Mesendoderm (in vitro differentiated cells): Measurements from ENCODE around the gene NDUFC2.
"Not testable (repeated sequence)": the region's sequence is repeated elsewhere in the genome, so short reads cannot be mapped to it uniquely, and the experiment has no call there.

ENCODE experiments used
- DNase-seq: peaks from one replicate; pipeline ENCODE4 v3.0.0; 2013
- H2AK5ac ChIP-seq: 2 replicates; pipeline ENCODE4 v1.6.1; 2013; ENCODE audit warnings: low read length, inconsistent platforms
- H2BK120ac ChIP-seq: 2 replicates; pipeline ENCODE4 v1.6.1; 2013; ENCODE audit warnings: low read depth, mild to moderate bottlenecking, low read length, moderate library complexity, mixed read lengths
- H2BK15ac ChIP-seq: replicated peaks from 2 replicates; pipeline ENCODE4 v1.6.1; 2013; ENCODE audit warnings: low read depth, mild to moderate bottlenecking, moderate library complexity
- H2BK5ac ChIP-seq: 2 replicates; pipeline ENCODE4 v1.6.1; 2013; ENCODE audit warnings: low read length, inconsistent platforms
- H3K18ac ChIP-seq: 2 replicates; pipeline ENCODE4 v1.6.1; 2013; ENCODE audit warnings: mild to moderate bottlenecking, low read length, mixed read lengths
- H3K23ac ChIP-seq: one replicate; pipeline ENCODE4 v1.6.1; 2013; ENCODE audit warnings: low read length
- H3K27ac ChIP-seq: 2 replicates; pipeline ENCODE4 v1.5.1; 2013; ENCODE audit warnings: low read depth, mild to moderate bottlenecking, inconsistent platforms, low read length, moderate library complexity
- H3K27me3 ChIP-seq: 2 replicates; pipeline ENCODE4 v1.6.1; 2013; ENCODE audit warnings: low read length, control low read depth, mild to moderate bottlenecking, inconsistent platforms; ENCODE audit not compliant: insufficient read depth, poor library complexity
- H3K36me3 ChIP-seq: 2 replicates; pipeline ENCODE4 v1.6.1; 2013; ENCODE audit warnings: low read length, inconsistent platforms; ENCODE audit not compliant: control insufficient read depth, insufficient read depth
- H3K4ac ChIP-seq: one replicate; pipeline ENCODE4 v1.6.1; 2013; ENCODE audit warnings: low read depth, mild to moderate bottlenecking, low read length, moderate library complexity
- H3K4me1 ChIP-seq: 2 replicates; pipeline ENCODE4 v1.6.1; 2013; ENCODE audit warnings: low read depth, low read length, inconsistent platforms; ENCODE audit not compliant: control insufficient read depth
- H3K4me2 ChIP-seq: 2 replicates; pipeline ENCODE4 v1.6.1; 2013; ENCODE audit warnings: low read length
- H3K4me3 ChIP-seq: 2 replicates; pipeline ENCODE4 v1.5.1; 2013; ENCODE audit warnings: mild to moderate bottlenecking, low read length
- H3K56ac ChIP-seq: one replicate; pipeline ENCODE4 v1.6.1; 2013; ENCODE audit warnings: low read length
- H3K79me1 ChIP-seq: 2 replicates; pipeline ENCODE4 v1.6.1; 2013; ENCODE audit warnings: low read length, inconsistent platforms
- H3K79me2 ChIP-seq: 2 replicates; pipeline ENCODE4 v1.6.1; 2013; ENCODE audit warnings: mild to moderate bottlenecking, low read length; ENCODE audit not compliant: control insufficient read depth, insufficient read depth
- H3K9ac ChIP-seq: 2 replicates; pipeline ENCODE4 v1.6.1; 2013; ENCODE audit warnings: low read length, inconsistent platforms
- H4K5ac ChIP-seq: one replicate; pipeline ENCODE4 v1.6.1; 2013; ENCODE audit warnings: low read length
- H4K8ac ChIP-seq: one replicate; pipeline ENCODE4 v1.6.1; 2013; ENCODE audit warnings: low read depth, mild to moderate bottlenecking, control low read depth, low read length, moderate library complexity
- WGBS: extraction: QIAGEN DNeasy Blood & Tissue Kit; methylation state at CpG from one replicate; pipeline ENCODE4 v1.1.7; 2013; ENCODE audit warnings: low lambda C conversion rate, missing lambda C conversion rate; ENCODE audit not compliant: insufficient coverage; ENCODE audit errors: extremely low coverage; 5-methylcytosine and 5-hydroxymethylcytosine counted together

The NDUFC2 gene

GRCh38 chr11:78097666-78098385, 18.2 kb upstream of the NDUFC2 start:
- Histone ChIP-seq H3K4me3 (no peak overlapping the region), H3K23ac (no peak overlapping the region), H2BK120ac (no peak overlapping the region), H3K56ac (no peak overlapping the region), H3K79me1 (no peaks in the 10 kb centered on the region), H3K27ac (no peak overlapping the region), H2BK5ac (no peak overlapping the region), H4K8ac (no peak overlapping the region), H3K18ac (no peak overlapping the region), H2AK5ac (no peak overlapping the region), H2BK15ac (no peak overlapping the region), H4K5ac (no peak overlapping the region), H3K4me1 (no peaks in the 10 kb centered on the region), H3K79me2 (no peaks in the 10 kb centered on the region), H3K9ac (no peak overlapping the region), H3K4me2 (no peak overlapping the region), H3K27me3 (no peaks in the 10 kb centered on the region), H3K36me3 (peaks cover 1% of the 10 kb centered on the region), H3K4ac (no peak overlapping the region)
- no CpG with 5 or more reads among the region's 7 CpGs for WGBS
- no peak for DNase-seq

- Histone ChIP-seq H2BK120ac (no peak overlapping the region), H3K79me2 (no peaks in the 10 kb centered on the region), H4K5ac (no peak overlapping the region), H3K36me3 (peaks cover 1% of the 10 kb centered on the region), H2BK15ac (no peak overlapping the region), H4K8ac (no peak overlapping the region), H3K4me2 (no peak overlapping the region), H2BK5ac (no peak overlapping the region), H3K4ac (no peak overlapping the region), H3K27ac (no peak overlapping the region), H3K18ac (no peak overlapping the region), H3K9ac (no peak overlapping the region), H2AK5ac (no peak overlapping the region), H3K56ac (no peak overlapping the region), H3K4me3 (no peak overlapping the region), H3K27me3 (no peaks in the 10 kb centered on the region), H3K4me1 (no peaks in the 10 kb centered on the region), H3K79me1 (no peaks in the 10 kb centered on the region), H3K23ac (no peak overlapping the region)
- no CpG with 5 or more reads among the region's 2 CpGs for WGBS
- no peak for DNase-seq
Observed at GRCh38 chr11:78094250-78094649, 14.6 kb upstream of the NDUFC2 start.

- not testable (repeated sequence) for H3K36me3 ChIP-seq, H2AK5ac ChIP-seq, H3K18ac ChIP-seq, H2BK120ac ChIP-seq, H3K79me1 ChIP-seq, H4K8ac ChIP-seq, H3K27ac ChIP-seq, H3K4me2 ChIP-seq, H3K27me3 ChIP-seq, H2BK15ac ChIP-seq, H3K4me1 ChIP-seq, DNase-seq, H3K9ac ChIP-seq, H3K4ac ChIP-seq, H4K5ac ChIP-seq, H3K79me2 ChIP-seq, H3K4me3 ChIP-seq, H2BK5ac ChIP-seq, H3K23ac ChIP-seq, H3K56ac ChIP-seq
- no CpG with 5 or more reads among the region's 6 CpGs for WGBS
Observed at GRCh38 chr11:78086521-78087074, 6.9 kb upstream of the NDUFC2 start.

DNA sequence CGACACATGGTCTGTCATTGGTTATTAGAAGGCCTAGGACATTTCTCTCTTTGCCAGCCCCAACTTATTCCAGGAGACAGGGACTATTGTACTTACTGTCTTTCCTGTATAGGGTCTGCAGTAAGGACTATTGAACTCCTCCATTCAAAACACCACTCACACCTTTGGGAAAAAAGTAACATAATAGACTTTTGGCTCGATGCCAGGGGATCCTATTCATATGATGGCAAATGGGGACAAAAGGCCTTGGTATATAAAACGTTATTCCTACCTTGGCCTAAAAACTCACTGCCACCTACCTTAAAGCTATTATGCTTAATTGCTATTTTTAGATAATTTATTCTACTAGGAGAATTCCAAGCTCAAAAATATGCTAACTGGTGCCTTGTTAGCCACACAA, 6.3 kb upstream of the NDUFC2 start:
- no peak overlapping the region for H3K4me3 ChIP-seq
- H3K36me3 ChIP-seq = no peaks in the 10 kb centered on the region
- no peaks in the 10 kb centered on the region for H3K4me1 ChIP-seq
- DNase-seq = no peak
- H2BK15ac ChIP-seq = no peak overlapping the region
- no peak overlapping the region for H2BK5ac ChIP-seq
- no peak overlapping the region for H3K4me2 ChIP-seq
- H3K79me2 ChIP-seq = no peaks in the 10 kb centered on the region
- no peak overlapping the region for H2BK120ac ChIP-seq
- H3K27me3 ChIP-seq = no peaks in the 10 kb centered on the region
- no peak overlapping the region for H3K56ac ChIP-seq
- no peak overlapping the region for H4K5ac ChIP-seq
- H3K18ac ChIP-seq = no peak overlapping the region
- no peak overlapping the region for H3K9ac ChIP-seq
- H3K4ac ChIP-seq = no peak overlapping the region
- no peaks in the 10 kb centered on the region for H3K79me1 ChIP-seq
- H2AK5ac ChIP-seq = no peak overlapping the region
- H3K23ac ChIP-seq = no peak overlapping the region
- no CpG with 5 or more reads among the region's 3 CpGs for WGBS
- H4K8ac ChIP-seq = no peak overlapping the region
- no peak overlapping the region for H3K27ac ChIP-seq

DNA sequence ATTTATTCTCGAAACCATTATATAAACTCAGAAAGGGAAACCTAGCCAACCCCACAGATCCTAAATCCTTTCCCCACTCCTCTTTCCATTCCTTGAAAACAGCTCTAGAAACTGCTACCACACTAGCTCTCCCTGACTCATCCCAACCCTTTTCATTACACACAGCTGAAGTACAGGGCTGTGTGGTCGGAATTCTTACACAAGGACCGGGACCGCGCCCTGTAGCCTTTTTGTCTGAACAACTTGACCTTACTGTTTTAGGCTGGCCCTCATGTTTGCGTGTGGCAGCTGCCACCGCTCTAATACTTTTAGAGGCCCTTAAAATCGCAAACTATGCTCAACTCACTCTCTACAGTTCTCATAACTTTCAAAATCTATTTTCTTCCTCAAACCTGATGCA, 4.8 kb upstream of the NDUFC2 start:
- not testable (repeated sequence) for H3K9ac ChIP-seq, H3K79me1 ChIP-seq, H3K36me3 ChIP-seq, H3K23ac ChIP-seq, H3K4me2 ChIP-seq, H3K27ac ChIP-seq, H3K79me2 ChIP-seq, DNase-seq, H3K18ac ChIP-seq, H3K27me3 ChIP-seq, H3K56ac ChIP-seq, H4K5ac ChIP-seq, H2BK120ac ChIP-seq, H2BK5ac ChIP-seq, H4K8ac ChIP-seq, H2BK15ac ChIP-seq, H2AK5ac ChIP-seq, H3K4ac ChIP-seq, H3K4me1 ChIP-seq, H3K4me3 ChIP-seq
- WGBS = no CpG with 5 or more reads among the region's 8 CpGs

DNA sequence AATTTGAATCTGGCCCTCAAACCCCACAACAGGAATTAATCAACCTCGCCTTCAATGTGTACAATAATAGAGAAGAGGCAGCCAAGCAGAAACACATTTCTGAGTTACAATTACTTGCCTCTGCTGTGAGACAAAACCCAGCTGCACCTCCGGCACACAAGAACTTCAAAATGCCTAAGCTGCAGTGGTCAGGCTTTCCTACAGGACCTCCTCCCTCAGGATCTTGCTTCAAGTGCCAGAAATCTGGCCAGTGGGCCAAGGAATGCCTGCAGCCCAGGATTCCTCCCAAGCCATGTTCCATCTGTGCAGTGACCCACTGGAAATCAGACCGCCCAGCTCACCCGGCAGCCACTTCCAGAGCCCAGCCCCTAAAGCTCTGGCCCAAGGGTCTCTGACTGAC, 3.4 kb upstream of the NDUFC2 start:
- no peak overlapping the region for H4K5ac ChIP-seq
- no peak overlapping the region for H3K23ac ChIP-seq
- no CpG with 5 or more reads among the region's 4 CpGs for WGBS
- no peaks in the 10 kb centered on the region for H3K27me3 ChIP-seq
- no peaks in the 10 kb centered on the region for H3K36me3 ChIP-seq
- H3K4me1 ChIP-seq = no peaks in the 10 kb centered on the region
- DNase-seq = no peak
- H2BK15ac ChIP-seq = no peak overlapping the region
- no peak overlapping the region for H2BK5ac ChIP-seq
- no peak overlapping the region for H3K56ac ChIP-seq
- no peak overlapping the region for H3K9ac ChIP-seq
- H2AK5ac ChIP-seq = no peak overlapping the region
- no peak overlapping the region for H3K4me2 ChIP-seq
- peaks cover 15% of the 10 kb centered on the region for H3K79me2 ChIP-seq
- H3K4ac ChIP-seq = no peak overlapping the region
- no peak overlapping the region for H4K8ac ChIP-seq
- peaks cover 9% of the 10 kb centered on the region for H3K79me1 ChIP-seq
- no peak overlapping the region for H3K18ac ChIP-seq
- no peak overlapping the region for H2BK120ac ChIP-seq
- H3K27ac ChIP-seq = no peak overlapping the region
- no peak overlapping the region for H3K4me3 ChIP-seq
